H9 (cell line): ENCODE results near the gene STK32B. TPM values are rescaled to one million over a fixed set of nuclear protein-coding genes. Genes with fewer than 3 reads are reported as not detected.

Experiments used
- DNase-seq: peaks from one replicate; pipeline ENCODE4 v3.0.0-alpha.2; 2017
- H2AFZ ChIP-seq: one replicate; pipeline ENCODE4 v1.6.1; 2013; ENCODE audit warnings: mild to moderate bottlenecking, low read length, control low read depth, moderate library complexity
- H2AK5ac ChIP-seq: 2 replicates; pipeline ENCODE4 v1.6.1; 2013; ENCODE audit warnings: low read length, control low read depth, mixed read lengths; ENCODE audit not compliant: insufficient read length
- H2BK120ac ChIP-seq: one replicate; pipeline ENCODE4 v1.6.1; 2013; ENCODE audit warnings: low read depth, mild to moderate bottlenecking, low read length, control low read depth, inconsistent platforms; ENCODE audit not compliant: poor library complexity, severe bottlenecking
- H2BK12ac ChIP-seq: 2 replicates; pipeline ENCODE4 v1.6.1; 2013; ENCODE audit warnings: low read length, control low read depth, mixed read lengths, low read depth; ENCODE audit not compliant: insufficient read length
- H2BK15ac ChIP-seq: 2 replicates; pipeline ENCODE4 v1.6.1; 2013; ENCODE audit warnings: low read depth, low read length, control low read depth
- H2BK20ac ChIP-seq: one replicate; pipeline ENCODE4 v1.6.1; 2013; ENCODE audit warnings: low read depth, mild to moderate bottlenecking, low read length, control low read depth, inconsistent platforms; ENCODE audit not compliant: poor library complexity, severe bottlenecking
- H2BK5ac ChIP-seq: 2 replicates; pipeline ENCODE4 v1.6.1; 2013; ENCODE audit warnings: low read length, control low read depth, mixed read lengths; ENCODE audit not compliant: insufficient read length
- H3K14ac ChIP-seq: 2 replicates; pipeline ENCODE4 v1.6.1; 2013; ENCODE audit warnings: low read length, control low read depth; ENCODE audit not compliant: insufficient read depth
- H3K18ac ChIP-seq: 2 replicates; pipeline ENCODE4 v1.6.1; 2013; ENCODE audit warnings: low read depth, mild to moderate bottlenecking, mixed read lengths, low read length, control low read depth; ENCODE audit not compliant: insufficient read length
- H3K23ac ChIP-seq: 2 replicates; pipeline ENCODE4 v1.6.1; 2013; ENCODE audit warnings: low read length, control low read depth, mixed read lengths, low read depth; ENCODE audit not compliant: insufficient read length
- H3K23me2 ChIP-seq: 2 replicates; pipeline ENCODE4 v1.6.1; 2013; ENCODE audit warnings: low read depth, mild to moderate bottlenecking, mixed read lengths, low read length, control low read depth; ENCODE audit not compliant: insufficient read length, poor library complexity, severe bottlenecking
- H3K27ac ChIP-seq: 2 replicates; pipeline ENCODE4 v1.5.1; 2013; ENCODE audit warnings: low read length, control low read depth, mixed read lengths, low read depth; ENCODE audit not compliant: insufficient read length
- H3K27me3 ChIP-seq: 2 replicates; pipeline ENCODE4 v1.6.1; 2013; ENCODE audit warnings: low read length, control low read depth, inconsistent platforms; ENCODE audit not compliant: insufficient read depth
- H3K4ac ChIP-seq: 2 replicates; pipeline ENCODE4 v1.6.1; 2013; ENCODE audit warnings: low read depth, mild to moderate bottlenecking, control low read depth, inconsistent platforms, low read length, moderate library complexity
- H3K4me1 ChIP-seq: 2 replicates; pipeline ENCODE4 v1.6.1; 2013; ENCODE audit warnings: low read length, control low read depth, inconsistent platforms; ENCODE audit not compliant: insufficient read depth
- H3K4me2 ChIP-seq: 2 replicates; pipeline ENCODE4 v1.6.1; 2013; ENCODE audit warnings: low read length, control low read depth, mixed read lengths; ENCODE audit not compliant: insufficient read length, insufficient read depth
- H3K56ac ChIP-seq: 2 replicates; pipeline ENCODE4 v1.6.1; 2013; ENCODE audit warnings: low read depth, mild to moderate bottlenecking, mixed read lengths, low read length, control low read depth; ENCODE audit not compliant: insufficient read length
- H3K79me1 ChIP-seq: 2 replicates; pipeline ENCODE4 v1.6.1; 2013; ENCODE audit warnings: low read depth, mild to moderate bottlenecking, moderate library complexity, low read length, control low read depth, inconsistent platforms; ENCODE audit not compliant: insufficient read depth, poor library complexity, severe bottlenecking
- H3K79me2 ChIP-seq: 2 replicates; pipeline ENCODE4 v1.6.1; 2013; ENCODE audit warnings: low read length, control low read depth, inconsistent platforms; ENCODE audit not compliant: insufficient read depth
- H3K9ac ChIP-seq: 2 replicates; pipeline ENCODE4 v1.6.1; 2013; ENCODE audit warnings: low read length, control low read depth, mixed read lengths; ENCODE audit not compliant: insufficient read length; ENCODE audit errors: extremely low read depth
- H3K9me3 ChIP-seq: one replicate; pipeline ENCODE4 v1.6.1; 2013; ENCODE audit warnings: low read depth, low read length, inconsistent platforms; ENCODE audit not compliant: control insufficient read depth
- H3T11ph ChIP-seq: one replicate; pipeline ENCODE4 v1.6.1; 2013; ENCODE audit warnings: mild to moderate bottlenecking, low read length, control low read depth, inconsistent platforms
- H4K20me1 ChIP-seq: one replicate; pipeline ENCODE4 v1.6.1; 2013; ENCODE audit not compliant: control insufficient read depth, insufficient read length, insufficient read depth
- H4K5ac ChIP-seq: 2 replicates; pipeline ENCODE4 v1.6.1; 2013; ENCODE audit warnings: low read depth, mild to moderate bottlenecking, mixed read lengths, low read length, control low read depth; ENCODE audit not compliant: insufficient read length
- H4K8ac ChIP-seq: replicated peaks from 2 replicates; pipeline ENCODE4 v1.6.1; 2013; ENCODE audit warnings: low read length, control low read depth, mixed read lengths, low read depth; ENCODE audit not compliant: insufficient read length
- H4K91ac ChIP-seq: 2 replicates; pipeline ENCODE4 v1.6.1; 2013; ENCODE audit warnings: low read depth, mild to moderate bottlenecking, moderate library complexity, mixed read lengths, low read length, control low read depth; ENCODE audit not compliant: insufficient read length
- H3K27ac Mint-ChIP-seq, 3 experiments: 2 replicates in 2 of 3; 3 replicates in 1 of 3; pipeline ENCODE4 v1.8.0; 2020 to 2021; ENCODE audit warnings: mixed read lengths in 3 of 3, mild to moderate bottlenecking in 1 of 3, moderate library complexity in 1 of 3
- H3K27me3 Mint-ChIP-seq: 2 replicates; pipeline ENCODE4 v1.8.0; 2021; ENCODE audit warnings: low read depth, mild to moderate bottlenecking, moderate library complexity, mixed read lengths
- H3K36me3 Mint-ChIP-seq, 3 experiments: 2 replicates in 2 of 3; 3 replicates in 1 of 3; pipeline ENCODE4 v1.8.0; 2020 to 2021; ENCODE audit warnings: low read depth in 3 of 3, mixed read lengths in 3 of 3; ENCODE audit not compliant: insufficient read depth in 1 of 3
- H3K4me1 Mint-ChIP-seq, 2 experiments: 2 replicates each; pipeline ENCODE4 v1.8.0; 2020; ENCODE audit warnings: mixed read lengths in 2 of 2
- H3K4me3 Mint-ChIP-seq, 2 experiments: 2 replicates in 1 of 2; 3 replicates in 1 of 2; pipeline ENCODE4 v1.8.0; 2020 to 2021; ENCODE audit warnings: mild to moderate bottlenecking in 2 of 2, mixed read lengths in 2 of 2, moderate library complexity in 1 of 2
- H3K9me3 Mint-ChIP-seq, 2 experiments: 2 replicates in 1 of 2; 3 replicates in 1 of 2; pipeline ENCODE4 v1.8.0; 2020; ENCODE audit warnings: mild to moderate bottlenecking in 2 of 2, mixed read lengths in 2 of 2, moderate library complexity in 1 of 2
- CTCF ChIP-seq: fragments of 200-600 bp; sonication (generic); conservative IDR thresholded peaks from 3 replicates; pipeline ENCODE4 v1.8.0; 2021; ENCODE audit warnings: antibody characterized with exemption, mild to moderate bottlenecking
- WGBS: extraction: QIAGEN DNeasy Blood & Tissue Kit; methylation state at CpG from one replicate; pipeline ENCODE4 v1.1.7; 2013; ENCODE audit warnings: missing lambda C conversion rate, low lambda C conversion rate, mixed read lengths; ENCODE audit not compliant: insufficient read length; ENCODE audit errors: extremely low coverage; 5-methylcytosine and 5-hydroxymethylcytosine counted together
- total RNA-seq: library from RNA; stranded (reverse); gene quantifications from 2 replicates; pipeline ENCODE4 v1.2.1, GENCODE V29; 2021

STK32B gene
- total RNA-seq, 1 experiment from 2014 or later: 1.0 TPM

- Histone ChIP-seq H2BK15ac (no peak overlapping the region), H4K5ac (no peak overlapping the region), H2BK20ac (no peak overlapping the region), H2BK120ac (no peak overlapping the region), H3K9ac (no peak overlapping the region), H2BK12ac (no peak overlapping the region), H3K27me3 (no peaks in the 10 kb centered on the region), H3K79me2 (no peaks in the 10 kb centered on the region), H4K91ac (no peak overlapping the region), H3K14ac (no peak overlapping the region), H3T11ph (no peak overlapping the region), H3K4me1 (no peaks in the 10 kb centered on the region), H2AFZ (no peak overlapping the region), H3K4ac (no peak overlapping the region), H2BK5ac (no peak overlapping the region), H3K9me3 (no peaks in the 10 kb centered on the region), H2AK5ac (no peak overlapping the region), H3K23ac (no peak overlapping the region), H3K27ac (no peak overlapping the region), H3K79me1 (no peaks in the 10 kb centered on the region), H3K4me2 (no peak overlapping the region), H3K23me2 (no peaks in the 10 kb centered on the region), H4K8ac (no peak overlapping the region), H3K18ac (no peak overlapping the region), H4K20me1 (no peaks in the 10 kb centered on the region), H3K56ac (no peak overlapping the region)
- Mint-ChIP-seq H3K27me3 (peaks cover 17% of the 10 kb centered on the region), H3K4me1 (peaks cover 4 to 5% of the 10 kb centered on the region in 2 experiments; a peak in 2 of 4 replicates), H3K4me3 (no peak overlapping the region), H3K27ac (no peak overlapping the region), H3K9me3 (no peaks in the 10 kb centered on the region), H3K36me3 (peaks cover 0 to 3% (median 0%) of the 10 kb centered on the region in 3 experiments; a peak in 2 of 7 replicates)
- no CpG with 5 or more reads among the region's 3 CpGs for WGBS
- TF ChIP-seq CTCF: peak; percentile 79
- peak; percentile 57 for DNase-seq
Observed at GRCh38 chr4:5142726-5143125, 91.4 kb downstream of the STK32B start.
